HG03045 (cell line): ENCODE data around the gene ARSA.

ENCODE experiments used
- ATAC-seq: cut with Tn5 transposase; IDR thresholded peaks from one replicate; pipeline ENCODE4 v1.9.1; 2021; ENCODE audit warnings: mild to moderate bottlenecking, moderate library complexity; ENCODE audit not compliant: unreplicated experiment

Gene ARSA

DNA sequence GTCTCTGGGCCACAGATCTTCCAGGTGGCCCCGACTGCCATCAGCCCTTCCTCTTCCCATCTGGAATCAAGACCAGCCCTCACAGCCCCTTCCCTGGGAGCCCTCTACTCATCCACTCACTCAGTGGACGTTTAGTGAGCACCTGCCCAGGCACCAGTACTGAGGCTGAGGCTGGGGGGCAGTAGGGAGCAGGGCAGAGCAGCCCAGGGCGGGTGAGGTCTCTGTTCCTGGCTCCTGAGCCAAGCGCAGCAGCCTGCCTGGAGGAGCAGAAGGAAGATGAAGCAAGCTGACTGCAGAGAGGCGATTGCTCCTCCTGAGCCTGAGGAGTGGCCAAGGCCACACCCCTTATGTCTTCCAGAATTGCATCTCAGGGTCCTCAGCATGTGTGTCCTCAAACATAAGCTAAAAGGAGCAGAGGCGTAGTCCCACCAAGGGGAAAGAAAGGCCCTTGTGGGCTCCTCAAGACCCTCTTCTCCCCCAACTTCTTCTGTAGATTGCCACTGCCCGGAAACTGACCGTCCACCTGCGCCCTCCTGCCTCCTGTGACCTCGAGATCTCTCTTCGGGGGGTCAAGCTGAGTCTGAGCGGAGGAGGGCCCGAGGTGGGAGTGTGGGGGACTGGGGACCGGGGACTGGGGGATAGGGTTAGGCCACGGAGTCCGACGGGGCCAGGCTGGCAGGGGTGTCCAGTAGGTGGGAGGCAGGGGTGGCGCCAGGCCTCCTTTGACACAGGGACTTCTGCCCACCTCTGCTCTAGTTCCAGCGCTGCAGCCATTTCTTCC lies 21.6 kb downstream of the ARSA start:
- no peak for ATAC-seq

- ATAC-seq, result no peak
These were observed 22.3 kb downstream of the ARSA start for GRCh38 chr22:50605613-50606074.

DNA sequence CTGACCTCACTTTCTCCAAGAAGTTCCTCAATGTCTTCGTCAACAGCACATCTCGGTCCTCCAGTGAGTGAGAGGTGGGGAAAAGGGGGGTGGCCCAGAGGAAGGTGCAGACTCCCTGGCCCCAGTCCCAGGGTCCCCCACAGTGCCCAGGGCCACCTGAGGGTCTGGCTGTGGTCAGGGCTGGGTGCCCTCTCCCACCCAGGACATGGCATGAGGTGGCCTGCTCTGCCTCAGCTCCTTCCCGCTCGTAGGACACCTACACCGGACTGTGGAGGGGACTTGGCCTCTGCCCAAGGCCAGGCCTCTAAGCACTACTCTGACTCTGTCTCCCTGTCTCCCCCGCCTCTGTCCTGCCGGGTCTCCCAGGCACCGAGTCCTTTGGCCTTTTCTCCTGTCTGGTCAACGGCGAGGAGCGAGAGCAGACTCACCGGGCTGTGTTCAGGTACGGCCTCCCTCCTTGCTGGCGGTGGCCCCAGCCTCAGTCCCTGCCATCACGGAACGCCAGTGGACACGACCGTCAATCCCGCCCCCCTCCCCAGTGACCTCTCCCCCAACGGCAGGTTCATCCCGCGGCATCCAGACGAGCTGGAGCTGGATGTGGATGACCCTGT lies 22.8 kb downstream of the ARSA start:
- no peak for ATAC-seq

DNA sequence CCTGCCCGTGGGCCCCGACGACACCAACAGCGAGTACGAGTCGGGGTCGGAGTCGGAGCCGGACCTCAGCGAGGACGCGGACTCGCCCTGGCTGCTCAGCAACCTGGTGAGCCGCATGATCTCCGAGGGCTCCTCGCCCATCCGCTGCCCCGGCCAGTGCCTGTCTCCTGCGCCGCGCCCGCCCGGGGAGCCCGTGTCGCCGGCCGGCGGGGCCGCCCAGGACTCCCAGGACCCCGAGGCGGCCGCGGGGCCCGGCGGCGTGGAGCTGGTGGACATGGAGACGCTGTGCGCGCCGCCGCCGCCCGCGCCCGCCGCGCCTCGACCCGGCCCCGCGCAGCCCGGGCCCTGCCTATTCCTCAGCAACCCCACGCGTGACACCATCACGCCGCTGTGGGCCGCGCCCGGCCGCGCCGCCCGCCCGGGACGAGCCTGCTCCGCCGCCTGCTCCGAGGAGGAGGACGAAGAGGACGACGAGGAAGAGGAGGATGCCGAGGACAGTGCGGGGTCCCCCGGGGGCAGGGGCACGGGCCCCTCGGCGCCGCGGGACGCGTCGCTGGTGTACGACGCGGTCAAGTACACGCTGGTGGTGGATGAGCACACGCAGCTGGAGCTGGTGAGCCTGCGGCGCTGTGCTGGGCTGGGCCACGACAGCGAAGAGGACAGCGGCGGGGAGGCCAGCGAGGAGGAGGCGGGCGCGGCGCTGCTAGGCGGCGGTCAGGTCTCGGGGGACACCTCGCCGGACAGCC lies 23.5 kb downstream of the ARSA start:
- no peak for ATAC-seq

DNA sequence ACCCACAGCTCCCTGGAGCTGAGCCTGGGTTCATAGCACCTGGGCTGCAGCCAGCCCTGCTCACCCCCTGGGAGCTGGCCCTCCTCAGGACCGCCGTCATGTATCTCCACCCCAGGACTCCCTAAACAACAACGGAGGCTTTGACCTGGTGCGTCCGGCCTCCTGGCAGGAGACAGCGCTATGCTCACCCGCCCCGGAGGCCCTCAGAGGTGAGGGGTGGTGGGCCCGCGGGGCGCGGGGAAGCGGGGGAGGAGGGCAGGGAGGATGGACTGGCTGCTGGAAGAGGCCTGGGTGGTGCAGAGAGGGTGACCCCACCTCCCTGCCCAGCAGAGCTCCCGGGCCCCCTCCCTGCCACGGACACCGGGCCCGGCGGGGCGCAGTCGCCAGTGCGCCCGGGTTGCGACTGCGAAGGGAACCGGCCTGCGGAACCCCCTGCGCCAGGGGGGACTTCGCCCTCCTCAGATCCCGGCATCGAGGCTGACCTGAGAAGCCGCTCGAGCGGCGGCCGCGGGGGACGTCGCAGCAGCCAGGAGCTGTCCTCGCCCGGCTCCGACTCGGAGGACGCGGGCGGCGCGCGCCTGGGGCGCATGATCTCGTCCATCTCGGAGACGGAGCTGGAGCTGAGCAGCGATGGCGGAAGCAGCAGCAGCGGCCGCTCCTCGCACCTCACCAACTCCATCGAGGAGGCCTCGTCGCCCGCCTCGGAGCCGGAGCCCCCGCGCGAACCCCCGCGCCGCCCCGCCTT lies 24.3 kb downstream of the ARSA start:
- no peak for ATAC-seq

DNA sequence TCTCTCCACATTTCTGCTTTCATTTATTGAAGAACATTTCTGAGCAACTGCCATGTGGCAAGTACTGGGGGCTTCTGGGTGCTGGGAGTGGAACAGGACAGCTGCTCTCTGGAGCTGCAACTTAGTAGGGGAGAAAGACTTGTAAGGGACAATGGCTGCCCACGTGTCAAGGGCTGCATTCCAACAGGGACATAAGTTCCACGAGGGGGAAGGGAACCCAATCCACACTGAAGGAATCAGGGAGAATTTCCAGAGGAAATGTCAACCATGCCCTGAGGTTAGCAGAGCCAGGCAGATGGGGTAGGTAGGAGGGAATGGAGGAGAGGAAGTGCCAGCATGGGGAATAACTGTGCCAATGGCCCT lies 25.6 kb downstream of the ARSA start:
- no peak for ATAC-seq

DNA sequence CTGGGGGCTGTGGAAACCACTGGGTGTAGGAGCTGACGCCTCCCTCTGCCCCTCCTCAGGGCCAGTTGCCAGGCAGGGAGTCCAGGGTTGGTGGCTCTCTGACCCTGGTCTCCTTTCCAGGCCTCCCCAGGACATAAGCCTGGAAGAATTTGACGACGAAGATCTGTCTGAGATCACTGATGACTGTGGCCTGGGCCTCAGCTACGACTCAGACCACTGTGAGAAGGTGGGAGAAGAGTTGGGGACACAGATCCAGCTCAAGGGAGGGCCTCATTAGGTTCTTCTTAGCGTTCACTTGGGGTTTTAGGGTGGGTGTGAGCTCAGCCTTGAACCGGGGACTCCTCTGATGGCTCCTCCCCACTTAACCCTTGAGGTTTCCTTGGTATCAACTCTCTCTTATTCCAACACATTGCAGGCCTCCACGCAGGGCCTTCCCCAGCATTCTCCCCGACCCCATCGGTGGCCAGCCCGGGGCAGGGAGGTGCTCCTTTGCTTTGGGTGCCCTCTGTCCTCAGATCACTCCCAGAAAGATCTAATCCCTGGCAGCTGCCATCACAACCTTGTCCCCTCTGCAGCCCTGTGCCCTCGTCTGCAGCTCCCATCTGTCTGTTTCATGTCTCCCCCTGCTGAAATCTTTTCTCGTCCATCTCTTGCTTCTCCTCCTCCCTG lies 26.1 kb downstream of the ARSA start:
- no peak for ATAC-seq

DNA sequence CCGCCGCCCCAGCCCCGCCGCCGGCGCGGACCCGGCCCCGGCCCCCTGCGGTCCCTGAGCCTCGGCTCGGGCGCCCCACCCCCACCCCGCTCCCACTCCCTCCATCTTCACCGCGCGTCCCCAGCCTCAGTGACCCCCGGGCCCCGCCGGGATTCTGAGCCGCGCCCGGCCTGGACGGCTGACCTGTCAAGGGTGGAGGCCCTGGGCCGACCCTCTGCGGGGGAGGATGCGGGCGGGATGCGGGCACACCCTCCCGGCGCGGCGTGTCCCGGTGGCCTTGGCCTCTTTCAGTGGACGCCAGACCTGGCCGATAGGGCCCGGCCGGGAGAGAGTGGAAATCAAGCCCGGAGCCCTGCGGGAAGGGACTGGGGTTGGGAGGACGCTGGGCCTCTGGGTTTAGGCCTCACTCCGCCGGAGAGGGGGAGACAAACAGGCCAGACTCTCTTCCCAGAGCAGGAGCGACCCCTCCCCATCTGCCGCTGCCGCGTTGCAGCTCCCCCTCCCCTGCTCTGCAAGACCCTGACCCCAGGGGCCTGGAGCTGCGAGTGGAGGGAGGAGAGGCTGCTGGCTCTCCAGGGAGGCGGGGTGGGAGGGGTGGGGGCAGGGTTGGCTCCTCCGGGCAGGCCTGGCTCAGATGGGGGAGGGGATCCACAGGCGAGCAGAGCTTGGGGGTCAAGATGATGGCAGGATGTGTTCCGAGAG lies 26.8 kb downstream of the ARSA start:
- no peak for ATAC-seq

GRCh38 chr22:50600538-50600937 lies 27.4 kb downstream of the ARSA start, which contains the start of gene MAPK8IP2:
Gene MAPK8IP2, plus strand, starts transcription at chr22:50600793. Its CDS starts 26 bp downstream, at chr22:50600819.
- no peak for ATAC-seq

DNA sequence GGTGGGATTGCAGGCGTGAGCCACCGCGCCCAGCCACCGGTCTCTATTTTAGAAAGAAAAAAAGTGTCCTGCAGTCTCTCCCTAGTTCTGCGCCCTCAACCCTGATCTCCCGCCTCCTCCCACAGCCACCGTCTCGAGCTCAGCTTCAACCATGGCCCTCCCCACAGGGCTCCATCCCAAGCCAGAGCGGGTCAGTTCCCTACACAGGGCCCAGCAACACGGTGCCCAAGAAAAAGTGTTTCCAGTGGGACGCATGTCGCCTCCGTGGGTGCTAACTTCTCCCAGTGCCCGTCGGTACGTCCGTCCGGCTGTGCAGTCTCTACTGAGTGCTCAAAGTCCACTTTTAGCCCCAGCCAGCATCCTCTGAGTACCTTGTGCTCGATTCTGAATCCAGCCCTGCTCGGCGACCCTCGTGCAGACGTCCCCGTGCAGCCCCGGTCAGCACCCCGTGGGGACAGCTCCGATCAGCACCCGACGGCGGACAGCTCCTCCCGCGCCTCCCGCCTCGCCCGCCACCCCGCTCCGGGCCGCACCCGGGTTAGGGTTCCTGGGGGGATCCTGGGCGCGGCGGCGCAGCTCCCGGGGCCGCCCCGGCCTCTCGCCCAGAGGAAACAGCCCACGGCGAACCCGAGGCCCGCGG lies 28.0 kb downstream of the ARSA start:
- no peak for ATAC-seq

- ATAC-seq, result no peak
These were observed 30.9 kb downstream of the ARSA start for GRCh38 chr22:50597097-50597496.

- ATAC-seq, result no peak
These were observed 32.8 kb downstream of the ARSA start for GRCh38 chr22:50595189-50595588.

- ATAC-seq, result no peak
These were observed 40.5 kb downstream of the ARSA start for GRCh38 chr22:50587407-50587806.

DNA sequence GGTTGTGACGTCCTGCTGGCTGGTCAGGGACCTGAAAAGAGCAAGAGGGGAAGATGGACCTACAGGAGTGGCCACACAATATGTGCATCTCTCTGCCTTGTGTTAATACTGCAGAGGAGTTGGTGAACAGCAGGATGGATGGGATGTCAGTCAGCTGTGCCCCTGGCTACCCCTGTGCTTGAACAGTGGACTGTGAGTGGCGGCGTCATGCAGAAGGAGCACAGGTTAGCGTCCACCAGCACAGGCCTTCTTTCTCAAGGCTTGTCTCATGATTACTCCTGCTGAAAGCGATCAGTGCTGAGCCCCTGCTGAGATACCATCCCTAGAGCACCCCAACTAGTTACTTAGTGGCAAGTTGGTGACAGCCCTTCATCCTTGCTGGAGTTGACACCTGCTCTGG lies 41.5 kb downstream of the ARSA start:
- no peak for ATAC-seq

GRCh38 chr22:50585781-50586180 lies 42.2 kb downstream of the ARSA start:
- ATAC-seq, result no peak

DNA sequence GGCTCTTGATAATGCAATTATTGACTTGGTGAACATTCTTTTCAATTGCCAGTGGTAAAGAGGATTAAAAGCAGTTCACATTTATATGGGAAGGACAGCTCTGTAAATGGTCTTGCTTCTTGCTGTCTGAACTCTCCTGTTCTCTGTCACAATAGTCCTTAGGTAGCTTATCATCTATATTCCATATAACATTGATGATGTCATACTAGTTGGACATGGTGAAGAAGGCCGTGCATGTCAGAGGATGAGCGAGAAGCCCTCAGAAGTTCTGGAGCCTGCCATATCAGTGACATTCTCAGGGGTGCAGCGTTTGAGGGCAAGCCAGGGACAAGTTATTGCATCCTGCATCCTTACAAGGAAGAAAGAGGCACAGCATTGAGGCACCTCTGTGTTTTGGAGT lies 42.7 kb downstream of the ARSA start:
- ATAC-seq, result no peak

GRCh38 chr22:50584106-50585096 lies 43.6 kb downstream of the ARSA start:
- no peak for ATAC-seq

DNA sequence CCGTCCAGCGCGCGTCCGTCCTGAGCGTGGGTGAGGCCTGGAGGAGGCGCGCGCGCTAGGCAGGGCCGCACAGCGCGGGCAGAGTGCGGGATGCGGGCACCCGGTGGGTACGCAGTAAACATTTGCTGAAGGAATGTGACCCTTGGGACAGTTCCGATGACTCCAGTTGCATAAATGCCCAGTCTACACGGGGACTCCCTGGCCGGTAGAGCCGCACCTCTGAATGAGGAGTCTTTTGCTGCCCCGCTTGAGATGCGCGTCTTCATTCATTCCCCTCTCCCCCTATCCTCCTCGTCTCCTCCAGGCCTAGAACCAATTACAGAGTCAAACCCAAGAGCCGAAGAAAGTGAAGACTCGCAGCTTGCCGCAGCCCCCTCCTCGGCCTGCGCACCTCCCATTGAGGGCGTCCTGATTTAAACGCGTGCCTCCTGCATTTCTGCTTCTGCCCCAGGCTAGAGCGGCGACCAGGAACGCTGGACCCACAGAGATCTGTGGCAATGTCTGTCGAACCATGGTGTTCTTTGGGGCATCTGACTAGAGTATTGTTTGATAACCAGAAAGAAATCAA lies 44.6 kb downstream of the ARSA start:
- peak; percentile 25 for ATAC-seq
